ENCODE measurements around the gene FAF1.

The FAF1 gene

GRCh38 chr1:50684185-50684584 is 275.9 kb downstream of the FAF1 start:
- DNase-seq: no peak

- no peak for DNase-seq
Measured at GRCh38 chr1:50681931-50682330, 278.1 kb downstream of the FAF1 start.

- DNase-seq: no peak
Measured at GRCh38 chr1:50667710-50668356, 292.2 kb downstream of the FAF1 start.

DNA sequence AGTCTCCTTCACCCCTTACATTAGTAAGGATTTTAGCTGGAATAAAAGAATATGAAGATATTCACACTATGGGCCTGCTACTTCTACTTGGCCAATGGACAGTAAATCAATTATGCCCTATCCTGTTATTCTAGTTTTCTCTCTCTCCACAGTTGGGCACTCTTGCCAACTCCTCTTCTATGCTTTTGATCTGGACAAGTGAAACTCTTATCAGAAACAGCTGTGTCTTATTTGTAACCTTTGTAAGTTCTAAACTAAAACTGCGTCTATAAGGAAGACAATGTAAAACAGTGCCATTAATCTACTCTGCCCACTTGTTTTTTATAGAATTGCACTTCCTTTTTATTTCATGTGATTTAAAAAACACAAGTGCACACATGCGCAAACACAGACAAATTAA is 292.8 kb downstream of the FAF1 start:
- DNase-seq: peak; percentile 1

- DNase-seq: no peak
Measured at GRCh38 chr1:50666849-50667248, 293.2 kb downstream of the FAF1 start.

DNA sequence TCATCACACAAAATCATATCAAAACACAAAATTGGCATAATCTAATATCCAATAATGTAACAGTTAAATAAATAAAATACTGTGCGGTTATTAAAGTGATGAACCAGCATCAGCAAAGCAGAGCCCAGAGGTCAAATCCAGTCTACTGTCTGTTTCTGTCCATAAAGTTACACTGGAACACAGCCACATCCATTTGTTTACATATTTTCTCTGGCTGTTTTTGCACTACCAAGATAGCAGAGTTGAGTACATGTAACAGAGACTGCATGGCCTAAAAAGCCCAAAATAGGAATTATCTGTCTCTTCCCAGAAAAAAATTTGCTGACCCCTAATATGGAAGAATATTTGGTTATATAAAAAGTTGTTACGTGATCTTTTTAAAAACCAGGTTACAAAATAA is 294.7 kb downstream of the FAF1 start:
- DNase-seq: no peak

GRCh38 chr1:50661626-50662025 is 298.4 kb downstream of the FAF1 start:
- no peak for DNase-seq

GRCh38 chr1:50659107-50659662 is 300.9 kb downstream of the FAF1 start:
- DNase-seq: no peak

- no peak for DNase-seq
Measured at GRCh38 chr1:50658459-50659076, 301.5 kb downstream of the FAF1 start.

DNA sequence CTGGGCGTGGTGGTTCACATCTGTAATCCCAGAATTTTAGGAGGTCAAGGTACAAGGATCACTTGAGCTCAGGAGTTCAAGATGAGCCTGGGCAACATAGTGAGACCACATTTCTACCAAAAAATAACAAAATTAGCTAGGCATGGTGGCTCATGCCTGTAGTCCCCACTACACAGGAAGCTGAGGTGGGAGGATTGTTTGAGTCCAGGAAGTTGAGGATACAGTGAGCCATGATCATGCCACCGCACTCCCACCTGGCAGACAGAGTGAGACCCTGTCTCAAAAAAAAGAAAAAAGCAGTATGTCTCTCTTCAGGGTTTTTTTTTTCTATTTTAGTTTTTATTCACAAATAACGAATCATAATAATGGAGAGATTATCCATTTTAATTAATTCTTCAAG is 303.1 kb downstream of the FAF1 start:
- DNase-seq: no peak

DNA sequence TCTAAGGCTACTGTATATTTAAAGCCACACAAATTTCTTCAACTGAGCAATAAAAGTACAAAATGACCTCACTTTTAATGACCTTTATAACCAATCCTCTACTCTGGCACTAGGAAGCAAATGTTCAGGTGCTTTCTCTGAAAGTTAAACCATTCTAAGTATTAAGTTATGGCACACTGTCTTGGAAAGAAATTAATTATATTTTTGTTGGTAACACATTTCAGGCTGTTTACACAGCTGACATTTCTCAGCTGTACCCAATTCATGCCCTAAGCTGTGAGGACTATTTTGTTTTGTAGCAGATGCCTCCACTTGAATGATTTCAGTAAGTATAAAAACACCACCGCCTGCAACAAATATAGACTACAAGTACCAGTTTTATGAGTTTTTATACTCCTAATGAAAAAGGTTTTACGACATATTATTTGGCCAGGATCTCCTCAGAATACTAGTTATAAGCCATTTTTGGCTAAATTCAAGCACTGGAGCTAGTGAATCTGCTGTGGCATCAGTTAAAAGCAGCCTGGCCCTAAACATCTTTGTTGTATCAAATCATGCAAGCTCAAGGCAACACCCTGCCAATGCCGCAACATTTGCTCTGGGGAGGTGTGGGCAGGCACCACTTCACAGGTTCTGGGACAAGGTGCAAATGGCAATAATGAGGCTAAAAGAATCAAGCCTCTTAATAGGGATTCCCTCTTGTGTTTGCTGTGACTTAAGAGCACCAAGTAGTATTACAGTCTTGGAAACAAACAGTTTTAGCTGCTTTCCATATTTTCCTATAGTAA is 308.4 kb downstream of the FAF1 start:
- peak; percentile 36 for DNase-seq

- DNase-seq: no peak
Measured at GRCh38 chr1:50646526-50646925, 313.5 kb downstream of the FAF1 start.

DNA sequence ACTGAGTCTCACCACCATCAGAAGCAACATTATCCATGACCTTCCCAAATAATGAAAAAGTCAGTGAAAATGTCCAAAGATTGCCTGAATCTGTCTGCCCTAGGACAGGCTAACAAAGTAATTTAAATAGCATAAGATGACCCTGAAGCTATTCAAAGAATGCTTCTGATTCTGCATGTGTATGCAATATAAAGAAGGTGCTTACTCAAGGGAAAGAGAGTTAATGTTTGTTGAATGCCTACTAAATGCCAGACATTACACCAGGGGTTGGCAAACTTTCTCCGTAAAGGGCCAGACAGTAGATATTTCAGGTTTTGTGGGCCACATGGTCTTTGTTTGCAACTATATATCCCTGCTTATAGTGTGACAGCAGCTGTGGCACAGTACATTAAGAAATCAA is 314.9 kb downstream of the FAF1 start:
- DNase-seq: no peak

DNA sequence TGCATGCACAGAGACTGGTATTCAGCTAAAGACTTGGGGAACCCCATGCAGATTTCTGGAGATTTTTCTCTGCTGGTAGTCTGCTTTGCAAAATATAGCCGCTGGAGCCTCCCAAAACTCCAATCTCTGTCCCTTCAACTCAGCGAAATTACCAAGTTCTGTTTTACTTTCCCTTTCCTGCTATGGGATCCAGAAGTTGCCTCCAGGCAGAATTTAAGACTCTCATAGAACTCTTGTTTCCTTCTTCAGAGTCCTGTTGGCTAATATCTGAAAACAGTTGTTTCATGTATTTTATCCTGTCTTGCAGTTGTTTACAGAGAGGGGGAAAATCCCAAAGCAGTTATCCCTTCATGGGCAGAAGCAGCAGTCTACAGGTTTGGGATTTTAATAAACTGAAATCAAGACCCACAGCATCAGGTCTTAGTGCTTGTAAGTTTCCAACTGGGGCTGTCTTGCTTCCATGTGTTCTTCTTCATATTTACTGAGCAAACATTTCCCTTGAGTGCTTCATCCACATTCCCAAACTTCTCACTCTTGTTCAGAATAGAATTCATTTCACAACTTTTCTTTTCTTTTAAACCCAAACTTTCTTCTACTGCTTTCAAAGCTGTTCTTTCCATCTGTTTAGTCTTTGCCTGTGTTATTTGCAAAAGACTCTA is 315.5 kb downstream of the FAF1 start:
- DNase-seq: no peak

- no peak for DNase-seq
Measured at GRCh38 chr1:50637460-50637859, 322.6 kb downstream of the FAF1 start.

GRCh38 chr1:50634251-50634650 is 325.8 kb downstream of the FAF1 start:
- DNase-seq: no peak

DNA sequence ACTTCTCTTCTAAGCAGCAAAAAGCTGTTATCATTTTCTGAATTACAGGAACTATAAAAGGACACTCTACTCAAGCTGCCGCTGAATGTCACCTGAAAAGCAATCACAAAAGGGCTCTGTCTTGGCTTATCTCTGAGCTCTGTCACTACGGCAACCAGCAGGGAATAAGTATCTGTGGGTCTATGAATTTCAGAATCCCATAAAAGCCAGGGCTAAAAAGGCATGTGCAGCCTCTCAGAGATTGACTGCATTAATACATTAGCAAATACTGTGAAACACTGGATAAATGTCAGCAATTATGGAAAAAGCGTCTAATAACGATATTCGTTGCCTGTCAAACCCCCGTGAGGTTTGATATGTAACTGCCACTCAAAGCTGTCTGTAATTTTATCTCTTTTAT is 326.6 kb downstream of the FAF1 start:
- DNase-seq: peak; percentile 93

- DNase-seq: no peak
Measured at GRCh38 chr1:50631161-50631560, 328.9 kb downstream of the FAF1 start.

- DNase-seq: no peak
Measured at GRCh38 chr1:50622259-50622658, 337.8 kb downstream of the FAF1 start.

DNA sequence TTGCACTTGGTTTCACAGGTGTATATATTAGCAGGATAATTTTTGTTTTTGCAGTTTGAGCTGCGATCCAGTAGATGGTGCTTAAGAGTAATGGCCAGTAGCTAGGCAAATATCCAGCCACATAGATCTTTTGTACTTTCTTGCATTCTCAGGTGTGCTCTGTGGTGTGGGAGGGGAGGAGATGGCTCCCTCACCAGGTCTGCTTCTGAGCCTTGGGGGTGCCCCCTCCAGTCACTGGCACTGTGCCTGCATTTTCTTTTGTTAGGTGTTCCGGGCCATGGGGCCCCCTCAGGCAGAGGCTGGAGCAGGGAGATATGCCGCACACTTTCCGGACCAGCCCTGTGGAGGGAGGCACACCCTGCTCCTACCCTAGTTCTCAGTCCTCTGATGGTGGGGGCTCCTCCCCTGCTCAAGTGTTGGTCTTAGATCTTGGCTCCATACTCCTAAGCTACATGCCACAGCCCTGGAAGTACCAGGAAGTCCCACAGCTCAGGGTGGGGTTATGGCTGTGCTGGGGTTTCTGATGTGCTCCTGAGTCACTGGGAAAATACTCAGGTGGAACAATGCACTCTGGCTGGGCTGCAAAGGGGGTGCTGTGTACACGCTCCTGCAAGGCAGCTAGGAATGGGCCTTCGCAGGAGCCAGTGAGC is 339.3 kb downstream of the FAF1 start:
- no peak for DNase-seq

DNA sequence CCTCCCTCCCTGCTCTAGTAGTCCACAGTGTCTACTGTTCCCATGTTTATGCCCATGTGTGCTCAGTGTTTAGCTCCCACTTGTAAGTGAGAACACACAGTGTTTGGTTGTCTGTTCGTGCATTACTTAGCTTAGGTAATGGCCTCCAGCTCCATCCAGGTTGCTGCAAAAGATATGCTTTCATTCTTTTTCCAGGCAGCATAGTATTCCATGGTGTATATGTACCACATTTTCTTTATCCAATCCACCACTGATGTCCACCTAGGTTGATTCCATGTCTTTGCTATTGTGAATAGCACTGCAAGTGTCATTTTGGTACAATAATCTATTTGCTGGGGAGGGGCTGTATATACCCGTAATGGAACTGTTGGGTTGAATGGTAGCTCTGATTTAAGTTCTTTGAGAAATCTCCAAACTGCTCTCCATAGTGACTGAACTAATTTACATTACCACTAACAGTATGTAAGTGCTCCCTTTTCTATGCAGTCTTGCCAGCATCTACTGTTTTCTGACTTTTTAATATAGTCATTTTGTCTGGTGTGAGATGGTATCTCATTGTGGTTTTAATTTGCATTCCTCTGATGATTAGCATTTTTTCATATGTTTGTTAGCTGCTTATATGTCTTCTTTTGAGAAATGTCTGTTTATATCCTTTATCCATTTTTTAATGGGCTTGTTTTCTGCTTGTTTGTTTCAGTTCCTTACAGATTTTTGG is 344.9 kb downstream of the FAF1 start:
- DNase-seq: no peak

- DNase-seq: no peak
Measured at GRCh38 chr1:50611675-50612074, 348.4 kb downstream of the FAF1 start.

Data from NCI-H1105 (cell line).